ENCODE measurements around the gene NDUFAF8.

DNA sequence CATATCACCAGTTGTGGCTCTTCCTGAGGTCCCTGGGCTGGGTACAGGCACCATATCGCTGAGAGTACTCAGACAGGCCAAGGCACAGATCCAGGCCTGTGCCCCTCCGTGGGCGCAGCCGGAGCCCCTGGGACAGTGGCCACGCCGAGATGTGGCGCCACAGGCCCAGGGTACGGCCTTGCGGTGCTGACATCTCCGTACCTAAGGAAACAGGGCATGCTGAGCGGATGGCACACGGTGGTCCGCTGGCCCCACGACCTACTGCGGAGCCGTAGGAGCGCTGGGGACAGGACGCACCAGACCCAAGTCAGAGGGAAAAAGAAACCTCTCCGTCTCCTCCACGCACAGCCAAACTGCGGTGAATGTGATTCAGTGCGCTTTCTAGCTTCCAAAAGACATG, 26.5 kb downstream of the NDUFAF8 start:
- TF ChIP-seq, protein P1, sequence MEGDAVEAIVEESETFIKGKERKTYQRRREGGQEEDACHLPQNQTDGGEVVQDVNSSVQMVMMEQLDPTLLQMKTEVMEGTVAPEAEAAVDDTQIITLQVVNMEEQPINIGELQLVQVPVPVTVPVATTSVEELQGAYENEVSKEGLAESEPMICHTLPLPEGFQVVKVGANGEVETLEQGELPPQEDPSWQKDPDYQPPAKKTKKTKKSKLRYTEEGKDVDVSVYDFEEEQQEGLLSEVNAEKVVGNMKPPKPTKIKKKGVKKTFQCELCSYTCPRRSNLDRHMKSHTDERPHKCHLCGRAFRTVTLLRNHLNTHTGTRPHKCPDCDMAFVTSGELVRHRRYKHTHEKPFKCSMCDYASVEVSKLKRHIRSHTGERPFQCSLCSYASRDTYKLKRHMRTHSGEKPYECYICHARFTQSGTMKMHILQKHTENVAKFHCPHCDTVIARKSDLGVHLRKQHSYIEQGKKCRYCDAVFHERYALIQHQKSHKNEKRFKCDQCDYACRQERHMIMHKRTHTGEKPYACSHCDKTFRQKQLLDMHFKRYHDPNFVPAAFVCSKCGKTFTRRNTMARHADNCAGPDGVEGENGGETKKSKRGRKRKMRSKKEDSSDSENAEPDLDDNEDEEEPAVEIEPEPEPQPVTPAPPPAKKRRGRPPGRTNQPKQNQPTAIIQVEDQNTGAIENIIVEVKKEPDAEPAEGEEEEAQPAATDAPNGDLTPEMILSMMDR (IDR thresholded peaks at IDR 0.05), result no peak
- no peak for TF ChIP-seq POLR2A (IDR thresholded peaks at IDR 0.05)

All from uterus (tissue), 2 donors.